HG03066 (cell line): ENCODE data around the gene AADACL3.
"Not testable (repeated sequence)": the region's sequence is repeated elsewhere in the genome, so short reads cannot be mapped to it uniquely, and the experiment has no call there.

Experiments used
- ATAC-seq: cut with Tn5 transposase; IDR thresholded peaks from one replicate; pipeline ENCODE4 v1.9.1; 2021; ENCODE audit warnings: low read depth; ENCODE audit not compliant: unreplicated experiment

AADACL3 gene

GRCh38 chr1:12715896-12716437, at the start of gene AADACL3:
AADACL3 (plus strand) TSS chr1:12716110; CDS start chr1:12716177, 67 bp downstream.
- no peak for ATAC-seq

- no peak for ATAC-seq
These were observed 49.7 kb upstream of the AADACL3 start for GRCh38 chr1:12666141-12666735.

- ATAC-seq, result no peak
These were observed 46.3 kb upstream of the AADACL3 start for GRCh38 chr1:12669529-12670068.

GRCh38 chr1:12674358-12674757, 41.6 kb upstream of the AADACL3 start:
- ATAC-seq, result no peak

- ATAC-seq, result not testable (repeated sequence)
These were observed 39.8 kb upstream of the AADACL3 start for GRCh38 chr1:12676122-12676521.

- no peak for ATAC-seq
These were observed 38.3 kb upstream of the AADACL3 start for GRCh38 chr1:12677565-12677964.

GRCh38 chr1:12678350-12678749, 37.6 kb upstream of the AADACL3 start:
- ATAC-seq, result no peak

GRCh38 chr1:12678820-12679219, 37.1 kb upstream of the AADACL3 start:
- no peak for ATAC-seq

- ATAC-seq, result no peak
These were observed 25.8 kb upstream of the AADACL3 start for GRCh38 chr1:12690156-12690555.

GRCh38 chr1:12692967-12693782, 22.7 kb upstream of the AADACL3 start:
- ATAC-seq, result no peak

- no peak for ATAC-seq
These were observed 19.3 kb upstream of the AADACL3 start for GRCh38 chr1:12696658-12697057.

GRCh38 chr1:12697397-12697796, 18.5 kb upstream of the AADACL3 start:
- ATAC-seq, result no peak

GRCh38 chr1:12703821-12704451, 12.0 kb upstream of the AADACL3 start:
- ATAC-seq, result no peak

GRCh38 chr1:12706061-12706460, 9.8 kb upstream of the AADACL3 start:
- ATAC-seq, result no peak

GRCh38 chr1:12708396-12709090, 7.4 kb upstream of the AADACL3 start:
- no peak for ATAC-seq

- no peak for ATAC-seq
These were observed 6.8 kb upstream of the AADACL3 start for GRCh38 chr1:12709091-12709491.

GRCh38 chr1:12709696-12710095, 6.2 kb upstream of the AADACL3 start:
- ATAC-seq, result no peak

- no peak for ATAC-seq
These were observed 4.4 kb upstream of the AADACL3 start for GRCh38 chr1:12711536-12711935.

- ATAC-seq, result no peak
These were observed 3.8 kb upstream of the AADACL3 start for GRCh38 chr1:12712076-12712475.

- no peak for ATAC-seq
These were observed 3.0 kb upstream of the AADACL3 start for GRCh38 chr1:12712929-12713328.
